Endothelial cell of umbilical vein (primary cell): ENCODE data around the gene ANAPC7.

ENCODE experiments used
- CTCF ChIP-seq, 2 donors: IDR thresholded peaks; 1 replicate in 1 of 2; 2 replicates in 1 of 2; pipeline ENCODE4 v1.5.1; 2011; ENCODE audit warnings: low read length in 2 of 2, mild to moderate bottlenecking in 2 of 2, moderate library complexity in 2 of 2, control low read depth in 1 of 2, inconsistent platforms in 1 of 2, low read depth in 1 of 2; ENCODE audit not compliant: insufficient read depth in 1 of 2; ENCODE audit errors: extremely low read depth in 1 of 2
- EZH2 ChIP-seq: IDR thresholded peaks from 2 replicates; pipeline ENCODE4 v1.6.1; 2012; ENCODE audit warnings: borderline replicate concordance, low read depth, mild to moderate bottlenecking, moderate library complexity, low read length, inconsistent platforms; ENCODE audit not compliant: severe bottlenecking
- POLR2A ChIP-seq: IDR thresholded peaks from 2 replicates; pipeline ENCODE4 v1.6.1; 2012; ENCODE audit warnings: low read depth, mild to moderate bottlenecking, control low read depth, low read length
- POLR2AphosphoS5 ChIP-seq: IDR thresholded peaks from 2 replicates; pipeline ENCODE4 v1.6.1; 2012; ENCODE audit warnings: low read depth, mild to moderate bottlenecking, control low read depth, low read length, moderate library complexity; ENCODE audit not compliant: insufficient read depth

- TF ChIP-seq POLR2A = no peak
- no peak for TF ChIP-seq POLR2AphosphoS5
- TF ChIP-seq CTCF (IDR thresholded peaks at IDR 0.05; ENCODE audit: extremely low read depth in 1 of 2, insufficient read depth in 1 of 2, low read depth in 1 of 2, low read length in 2 of 2) = no peak
- TF ChIP-seq EZH2 = no peak
Observed at GRCh38 chr12:110333201-110333600, 70.3 kb downstream of the ANAPC7 start.
